ENCODE measurements around the gene CLSTN2.

DNA sequence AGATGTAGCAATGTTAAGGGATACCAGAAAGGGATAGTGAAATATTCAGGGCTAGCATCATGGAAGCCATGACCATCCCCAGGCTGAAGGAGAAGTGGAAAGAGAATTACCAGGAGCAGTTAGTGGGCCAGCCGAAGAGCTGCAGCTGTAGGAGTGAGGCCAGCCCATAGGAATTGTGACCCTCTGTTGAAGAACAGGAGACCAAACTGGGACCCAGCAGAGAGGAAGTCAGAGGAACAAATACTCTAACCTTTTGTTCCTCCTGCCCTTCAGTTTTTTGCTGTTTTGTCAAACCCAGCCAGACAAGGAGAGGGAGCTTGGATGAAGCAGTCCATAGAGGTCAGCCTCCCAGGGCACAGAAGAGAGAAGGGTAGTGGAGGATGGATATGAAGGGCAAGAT, 115.4 kb downstream of the CLSTN2 start:
- TF ChIP-seq POLR2A (IDR thresholded peaks at IDR 0.05) = no peak
- TF ChIP-seq, protein P1, sequence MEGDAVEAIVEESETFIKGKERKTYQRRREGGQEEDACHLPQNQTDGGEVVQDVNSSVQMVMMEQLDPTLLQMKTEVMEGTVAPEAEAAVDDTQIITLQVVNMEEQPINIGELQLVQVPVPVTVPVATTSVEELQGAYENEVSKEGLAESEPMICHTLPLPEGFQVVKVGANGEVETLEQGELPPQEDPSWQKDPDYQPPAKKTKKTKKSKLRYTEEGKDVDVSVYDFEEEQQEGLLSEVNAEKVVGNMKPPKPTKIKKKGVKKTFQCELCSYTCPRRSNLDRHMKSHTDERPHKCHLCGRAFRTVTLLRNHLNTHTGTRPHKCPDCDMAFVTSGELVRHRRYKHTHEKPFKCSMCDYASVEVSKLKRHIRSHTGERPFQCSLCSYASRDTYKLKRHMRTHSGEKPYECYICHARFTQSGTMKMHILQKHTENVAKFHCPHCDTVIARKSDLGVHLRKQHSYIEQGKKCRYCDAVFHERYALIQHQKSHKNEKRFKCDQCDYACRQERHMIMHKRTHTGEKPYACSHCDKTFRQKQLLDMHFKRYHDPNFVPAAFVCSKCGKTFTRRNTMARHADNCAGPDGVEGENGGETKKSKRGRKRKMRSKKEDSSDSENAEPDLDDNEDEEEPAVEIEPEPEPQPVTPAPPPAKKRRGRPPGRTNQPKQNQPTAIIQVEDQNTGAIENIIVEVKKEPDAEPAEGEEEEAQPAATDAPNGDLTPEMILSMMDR (IDR thresholded peaks at IDR 0.05) = no peak
